ENCODE measurements around the gene CLSTN2. TPM values are rescaled to one million over a fixed set of nuclear protein-coding genes. Genes with fewer than 3 reads are reported as not detected.

CLSTN2 gene
- total RNA-seq, 4 donors from 2014 or later, result 13.4 to 21.3 (median 19.4) TPM

DNA sequence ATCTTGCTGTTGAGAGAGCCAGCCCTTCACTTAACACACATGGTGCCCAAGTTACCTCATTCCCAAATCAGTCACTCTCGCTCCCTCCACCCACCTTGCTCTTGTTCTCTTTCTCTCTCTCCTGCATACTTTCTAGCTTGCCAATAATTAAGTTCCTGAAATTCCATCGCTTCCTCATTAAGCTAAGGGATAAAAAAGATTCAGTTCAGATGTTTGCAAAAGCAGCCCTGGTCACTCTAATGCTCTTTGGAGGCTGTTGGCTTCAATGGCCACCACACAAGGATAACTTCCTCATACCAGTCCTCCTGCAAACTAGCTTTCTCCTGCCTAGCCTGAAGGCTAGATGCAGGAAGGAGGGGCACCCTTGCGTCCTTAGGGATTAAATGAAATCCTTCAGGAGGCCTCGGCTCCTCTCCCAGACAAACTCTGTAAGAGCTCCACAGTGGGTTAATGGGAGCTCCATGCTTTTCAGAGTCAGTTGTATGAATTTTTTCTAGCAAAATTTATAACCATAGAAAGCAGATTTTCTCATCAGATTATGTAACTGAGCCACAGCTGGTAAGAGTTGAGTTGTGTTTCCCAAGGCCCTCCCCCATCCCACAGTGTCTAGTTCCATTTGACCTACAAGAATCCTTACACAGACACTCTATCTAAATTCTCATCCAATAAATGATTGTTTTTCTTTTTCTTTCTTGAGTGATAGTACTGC is 566.2 kb downstream of the CLSTN2 start:
- Histone ChIP-seq H3K27ac (no peak overlapping the region), H3K4me3 (no peak overlapping the region), H3K4me1 (peaks cover 0 to 26% (median 7%) of the 10 kb centered on the region in 4 donors), H3K36me3 (no peaks in the 10 kb centered on the region), H3K27me3 (no peaks in the 10 kb centered on the region), H3K9me3 (no peaks in the 10 kb centered on the region)
- TF ChIP-seq CTCF (IDR thresholded peaks at IDR 0.05) (no peak), EP300 (IDR thresholded peaks at IDR 0.05) (no peak), POLR2A (IDR thresholded peaks at IDR 0.05) (no peak)
- DNase-seq (ENCODE audit: low spot score in 2 of 2), result no peak
- WGBS, 2 donors, result 63 to 71% methylated on average over 4 of the region's 4 CpGs

- Histone ChIP-seq H3K27me3 (no peaks in the 10 kb centered on the region), H3K4me3 (no peak overlapping the region), H3K27ac (no peak overlapping the region), H3K4me1 (peaks cover 0 to 26% (median 7%) of the 10 kb centered on the region in 4 donors), H3K36me3 (no peaks in the 10 kb centered on the region), H3K9me3 (no peaks in the 10 kb centered on the region)
- no peak for DNase-seq (ENCODE audit: low spot score in 2 of 2)
- TF ChIP-seq CTCF (IDR thresholded peaks at IDR 0.05) (no peak), EP300 (IDR thresholded peaks at IDR 0.05) (no peak), POLR2A (IDR thresholded peaks at IDR 0.05) (no peak)
Measured at GRCh38 chr3:140501770-140502364, 566.9 kb downstream of the CLSTN2 start.

DNA sequence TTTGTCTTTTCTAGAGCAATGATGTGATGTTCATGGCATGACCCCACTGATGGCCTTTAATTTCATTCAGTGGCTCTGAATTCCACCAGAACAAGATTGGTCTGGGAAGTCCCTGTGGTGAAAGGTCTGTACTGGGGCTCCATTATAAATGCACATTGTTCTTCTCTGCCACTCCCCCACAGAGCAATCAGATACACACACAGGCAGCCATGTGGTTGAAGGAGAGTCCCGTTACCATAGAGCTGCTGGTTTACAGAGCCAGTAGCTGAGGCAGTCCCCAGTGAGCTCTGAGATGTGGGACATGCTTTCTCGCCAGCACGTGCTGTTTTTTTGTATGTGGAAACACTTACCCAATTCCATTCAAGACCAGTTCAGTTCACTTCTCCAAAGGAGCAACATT is 570.2 kb downstream of the CLSTN2 start:
- Histone ChIP-seq H3K27ac (no peak overlapping the region), H3K9me3 (no peaks in the 10 kb centered on the region), H3K36me3 (no peaks in the 10 kb centered on the region), H3K27me3 (no peaks in the 10 kb centered on the region), H3K4me1 (peaks cover 0 to 26% (median 7%) of the 10 kb centered on the region in 4 donors), H3K4me3 (no peak overlapping the region)
- 20 to 30% methylated on average over 3 of the region's 3 CpGs for WGBS, 2 donors
- DNase-seq (ENCODE audit: low spot score in 2 of 2), result peak in 1 of 2 donors; percentile 26
- TF ChIP-seq POLR2A (IDR thresholded peaks at IDR 0.05), result no peak

GRCh38 chr3:140505876-140506275 is 570.9 kb downstream of the CLSTN2 start:
- peaks cover 0 to 25% (median 7%) of the 10 kb centered on the region in 4 donors for H3K4me1 ChIP-seq
- H3K9me3 ChIP-seq, result no peaks in the 10 kb centered on the region
- no peak for TF ChIP-seq EP300 (IDR thresholded peaks at IDR 0.05)
- no peak for TF ChIP-seq CTCF (IDR thresholded peaks at IDR 0.05)
- no peak for TF ChIP-seq POLR2A (IDR thresholded peaks at IDR 0.05)
- no peak overlapping the region for H3K27ac ChIP-seq
- 52 to 55% methylated on average over 4 of the region's 4 CpGs for WGBS, 2 donors
- no peaks in the 10 kb centered on the region for H3K27me3 ChIP-seq
- no peak for DNase-seq (ENCODE audit: low spot score in 2 of 2)
- H3K36me3 ChIP-seq, result no peaks in the 10 kb centered on the region
- H3K4me3 ChIP-seq, result no peak overlapping the region

GRCh38 chr3:140508550-140508949 is 573.6 kb downstream of the CLSTN2 start:
- H3K27me3 ChIP-seq, result no peaks in the 10 kb centered on the region
- H3K4me1 ChIP-seq, result peaks cover 0 to 13% (median 5%) of the 10 kb centered on the region in 4 donors
- H3K9me3 ChIP-seq, result peaks cover 0 to 4% (median 0%) of the 10 kb centered on the region in 4 donors
- WGBS, 2 donors, result 55 to 87% methylated on average over 3 of the region's 3 CpGs
- H3K4me3 ChIP-seq, result no peak overlapping the region
- H3K27ac ChIP-seq, result no peak overlapping the region
- no peaks in the 10 kb centered on the region for H3K36me3 ChIP-seq
- no peak for DNase-seq (ENCODE audit: low spot score in 2 of 2)
- TF ChIP-seq CTCF (IDR thresholded peaks at IDR 0.05) (no peak), EP300 (IDR thresholded peaks at IDR 0.05) (no peak), POLR2A (IDR thresholded peaks at IDR 0.05) (no peak)

Data from tibial nerve (tissue), 4 donors.